Tibial nerve (tissue), 4 donors: ENCODE data around the gene MYO1A. TPM values are rescaled to one million over a fixed set of nuclear protein-coding genes. Genes with fewer than 3 reads are reported as not detected.
A peak's percentile ranks its signal among the peaks of the same experiment; 100 is the strongest.
"Not testable (repeated sequence)": the region's sequence is repeated elsewhere in the genome, so short reads cannot be mapped to it uniquely, and the experiment has no call there.

Experiments used
- DNase-seq, 2 donors: peaks; one replicate each; pipeline ENCODE4 v3.0.0-alpha.2; 2019; ENCODE audit warnings: low spot score in 2 of 2
- H3K27ac ChIP-seq, 4 donors: fragments of 200-600 bp; sonication (generic) in 3 of 4; one replicate each; pipeline ENCODE4 v1.5.1; 2017 to 2019; ENCODE audit warnings: mild to moderate bottlenecking in 1 of 4
- H3K27me3 ChIP-seq, 2 donors: fragments of 200-600 bp; sonication (generic) in 1 of 2; one replicate each; pipeline versions ENCODE4 v1.5.1 to v1.6.0; 2017 to 2019
- H3K36me3 ChIP-seq, 3 donors: fragments of 200-600 bp; sonication (generic); one replicate each; pipeline ENCODE4 v1.5.1; 2018 to 2019
- H3K4me1 ChIP-seq, 4 donors: fragments of 200-600 bp; sonication (generic) in 3 of 4; one replicate each; pipeline ENCODE4 v1.5.1; 2017 to 2019
- H3K4me3 ChIP-seq, 4 donors: fragments of 200-600 bp; sonication (generic) in 3 of 4; one replicate each; pipeline ENCODE4 v1.5.1; 2017 to 2019; ENCODE audit warnings: mild to moderate bottlenecking in 1 of 4, moderate library complexity in 1 of 4
- H3K9me3 ChIP-seq, 4 donors: fragments of 200-600 bp; sonication (generic) in 3 of 4; one replicate each; pipeline ENCODE4 v1.5.1; 2017 to 2019
- EP300 ChIP-seq, 2 donors: sonication (generic); formaldehyde crosslinking; IDR thresholded peaks; one replicate each; pipeline ENCODE4 v1.6.1; 2017; ENCODE audit warnings: antibody characterized with exemption in 2 of 2, mild to moderate bottlenecking in 1 of 2
- POLR2A ChIP-seq, 2 donors: fragments of 450-650 bp; IDR thresholded peaks; one replicate each; pipeline ENCODE4 v1.6.1; 2017; ENCODE audit warnings: antibody characterized with exemption in 2 of 2, mild to moderate bottlenecking in 2 of 2, moderate library complexity in 2 of 2
- WGBS, 2 donors: methylation state at CpG; one replicate each; pipeline ENCODE4 v1.1.5; 2018; 5-methylcytosine and 5-hydroxymethylcytosine counted together
- total RNA-seq, 4 donors: library from RNA; depleted of rRNA; stranded (reverse); fragments of >200 nt; gene quantifications; one replicate each; pipeline ENCODE4 v1.1.0, GENCODE V29; 2016
- TF ChIP-seq, protein P1 (sequence below), 5 experiments: fragments of 200-600 bp in 3 of 5; fragments of 450-650 bp in 2 of 5; sonication (generic) in 3 of 5; IDR thresholded peaks; one replicate each; pipeline ENCODE4 v1.5.1; 2016 to 2019; ENCODE audit warnings: antibody characterized with exemption in 5 of 5, mild to moderate bottlenecking in 3 of 5, moderate library complexity in 2 of 5

MYO1A gene
- total RNA-seq, 4 donors from 2014 or later, result 0.30 to 0.59 TPM; not detected in 2

DNA sequence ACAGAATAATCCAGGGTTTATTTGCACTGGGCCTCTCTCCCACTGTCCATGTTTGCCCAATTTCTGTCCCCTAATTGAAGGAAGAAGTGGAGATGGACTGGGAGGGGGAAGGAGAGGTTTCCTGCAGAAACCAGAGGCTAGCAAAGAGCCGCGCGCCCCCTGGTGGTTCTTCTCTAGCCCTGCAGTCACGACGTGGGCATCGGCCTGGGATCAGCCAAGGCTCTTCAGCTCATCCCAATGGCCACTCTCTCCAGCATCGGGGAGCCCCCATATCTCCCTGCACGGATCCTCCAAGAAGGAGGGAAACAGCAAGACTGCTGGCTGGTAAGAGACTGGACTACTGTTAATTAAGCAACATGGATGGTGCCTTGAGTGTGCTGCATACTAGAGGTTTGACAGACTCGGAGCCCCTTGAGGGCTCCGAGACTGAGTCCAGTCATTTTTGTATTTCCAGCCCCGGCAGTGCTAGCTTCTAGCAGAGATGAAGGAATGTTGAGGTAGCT, 62.3 kb downstream of the MYO1A start:
- Histone ChIP-seq H3K4me1 (peaks cover 0 to 24% (median 0%) of the 10 kb centered on the region in 4 donors), H3K4me3 (no peak overlapping the region), H3K27me3 (no peaks in the 10 kb centered on the region), H3K36me3 (no peaks in the 10 kb centered on the region), H3K27ac (no peak overlapping the region), H3K9me3 (no peaks in the 10 kb centered on the region)
- peak in 1 of 2 donors; percentile 68 for DNase-seq
- no peak for TF ChIP-seq EP300 (IDR thresholded peaks at IDR 0.05)
- TF ChIP-seq POLR2A (IDR thresholded peaks at IDR 0.05), result no peak
- TF ChIP-seq, protein P1, sequence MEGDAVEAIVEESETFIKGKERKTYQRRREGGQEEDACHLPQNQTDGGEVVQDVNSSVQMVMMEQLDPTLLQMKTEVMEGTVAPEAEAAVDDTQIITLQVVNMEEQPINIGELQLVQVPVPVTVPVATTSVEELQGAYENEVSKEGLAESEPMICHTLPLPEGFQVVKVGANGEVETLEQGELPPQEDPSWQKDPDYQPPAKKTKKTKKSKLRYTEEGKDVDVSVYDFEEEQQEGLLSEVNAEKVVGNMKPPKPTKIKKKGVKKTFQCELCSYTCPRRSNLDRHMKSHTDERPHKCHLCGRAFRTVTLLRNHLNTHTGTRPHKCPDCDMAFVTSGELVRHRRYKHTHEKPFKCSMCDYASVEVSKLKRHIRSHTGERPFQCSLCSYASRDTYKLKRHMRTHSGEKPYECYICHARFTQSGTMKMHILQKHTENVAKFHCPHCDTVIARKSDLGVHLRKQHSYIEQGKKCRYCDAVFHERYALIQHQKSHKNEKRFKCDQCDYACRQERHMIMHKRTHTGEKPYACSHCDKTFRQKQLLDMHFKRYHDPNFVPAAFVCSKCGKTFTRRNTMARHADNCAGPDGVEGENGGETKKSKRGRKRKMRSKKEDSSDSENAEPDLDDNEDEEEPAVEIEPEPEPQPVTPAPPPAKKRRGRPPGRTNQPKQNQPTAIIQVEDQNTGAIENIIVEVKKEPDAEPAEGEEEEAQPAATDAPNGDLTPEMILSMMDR (IDR thresholded peaks at IDR 0.05), result peak; percentile 84 to 91 (median 90)
- WGBS, 2 donors, result 22 to 24% methylated on average over 11 of the region's 11 CpGs

DNA sequence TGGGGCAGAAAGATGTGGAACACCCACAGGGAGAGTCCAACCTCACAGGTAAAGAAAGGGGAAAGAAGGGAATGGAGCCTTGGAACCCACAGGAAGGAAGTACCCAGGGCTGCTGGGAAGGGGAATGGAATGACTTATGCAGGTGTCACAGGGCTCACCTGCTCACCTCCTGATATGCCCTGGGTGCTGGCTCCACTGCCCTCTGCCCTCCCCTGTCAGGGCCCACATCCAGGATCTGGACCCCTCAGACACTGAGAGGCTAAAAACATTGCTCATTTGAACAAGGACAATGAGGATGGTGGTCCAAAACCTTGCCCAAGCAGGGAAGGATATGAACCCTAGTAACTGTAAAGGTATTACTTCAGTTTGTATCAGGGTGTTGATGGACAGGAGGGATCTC, 62.9 kb downstream of the MYO1A start:
- Histone ChIP-seq H3K27me3 (no peaks in the 10 kb centered on the region), H3K27ac (no peak overlapping the region), H3K4me1 (peaks cover 0 to 24% (median 0%) of the 10 kb centered on the region in 4 donors), H3K4me3 (no peak overlapping the region), H3K36me3 (no peaks in the 10 kb centered on the region), H3K9me3 (no peaks in the 10 kb centered on the region)
- TF ChIP-seq EP300 (IDR thresholded peaks at IDR 0.05), result no peak
- TF ChIP-seq POLR2A (IDR thresholded peaks at IDR 0.05), result no peak
- TF ChIP-seq, protein P1 (IDR thresholded peaks at IDR 0.05), result no peak
- no peak for DNase-seq

DNA sequence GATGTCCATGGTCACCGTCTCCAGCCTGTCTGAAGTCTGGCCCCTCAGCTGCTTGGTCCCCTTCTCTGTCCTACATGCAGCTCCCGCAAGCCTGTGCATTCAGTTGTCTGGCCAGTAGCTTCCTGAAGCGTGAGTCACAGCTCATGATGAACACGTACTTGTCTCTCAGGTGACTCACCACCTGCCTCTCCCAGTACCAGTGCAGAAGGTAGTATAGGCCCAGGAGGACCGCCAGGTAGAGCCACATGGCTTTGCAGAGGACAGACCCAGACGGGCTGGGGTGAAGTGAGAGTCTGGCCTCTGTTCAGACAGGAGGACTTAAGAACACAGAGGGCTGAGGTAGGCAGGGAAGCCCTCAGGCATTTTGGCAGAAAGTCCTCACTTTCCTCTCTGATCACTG, 64.2 kb downstream of the MYO1A start:
- not testable (repeated sequence) for H3K27me3 ChIP-seq, H3K36me3 ChIP-seq, H3K9me3 ChIP-seq, DNase-seq, H3K4me3 ChIP-seq, H3K27ac ChIP-seq
- H3K4me1 ChIP-seq, result peaks cover 0 to 16% (median 0%) of the 10 kb centered on the region in 4 donors
- 71 to 78% methylated on average over 4 to 5 of the region's 6 CpGs for WGBS, 2 donors

DNA sequence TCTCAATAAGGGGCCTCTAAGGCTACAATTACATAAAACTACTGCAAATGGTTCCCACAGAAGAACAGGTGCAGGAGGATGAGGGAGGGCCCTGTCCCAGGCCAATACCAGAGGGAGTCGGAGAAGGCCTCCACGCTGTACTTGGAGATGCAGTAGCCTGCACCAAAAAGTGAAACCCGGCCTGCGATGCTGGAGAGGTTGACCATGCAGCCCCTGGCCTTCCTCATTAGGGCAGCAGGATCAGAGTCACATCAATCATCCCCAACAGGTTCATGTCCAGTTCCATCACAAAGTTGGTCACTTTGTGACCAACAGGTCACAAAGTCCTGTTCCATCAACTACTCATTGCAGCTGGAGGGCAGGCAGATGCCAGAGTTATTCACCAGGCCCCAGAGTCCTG, 66.5 kb downstream of the MYO1A start:
- no peaks in the 10 kb centered on the region for H3K27me3 ChIP-seq
- no peak overlapping the region for H3K4me3 ChIP-seq
- no peak for TF ChIP-seq EP300 (IDR thresholded peaks at IDR 0.05)
- TF ChIP-seq, protein P1 (IDR thresholded peaks at IDR 0.05), result no peak
- no peak for TF ChIP-seq POLR2A (IDR thresholded peaks at IDR 0.05)
- WGBS, 2 donors, result 86 to 88% methylated on average over 4 of the region's 4 CpGs
- peaks cover 0 to 10% (median 0%) of the 10 kb centered on the region in 4 donors for H3K4me1 ChIP-seq
- no peak for DNase-seq
- peaks cover 0 to 22% (median 0%) of the 10 kb centered on the region in 3 donors for H3K36me3 ChIP-seq
- no peaks in the 10 kb centered on the region for H3K9me3 ChIP-seq
- H3K27ac ChIP-seq, result no peak overlapping the region

DNA sequence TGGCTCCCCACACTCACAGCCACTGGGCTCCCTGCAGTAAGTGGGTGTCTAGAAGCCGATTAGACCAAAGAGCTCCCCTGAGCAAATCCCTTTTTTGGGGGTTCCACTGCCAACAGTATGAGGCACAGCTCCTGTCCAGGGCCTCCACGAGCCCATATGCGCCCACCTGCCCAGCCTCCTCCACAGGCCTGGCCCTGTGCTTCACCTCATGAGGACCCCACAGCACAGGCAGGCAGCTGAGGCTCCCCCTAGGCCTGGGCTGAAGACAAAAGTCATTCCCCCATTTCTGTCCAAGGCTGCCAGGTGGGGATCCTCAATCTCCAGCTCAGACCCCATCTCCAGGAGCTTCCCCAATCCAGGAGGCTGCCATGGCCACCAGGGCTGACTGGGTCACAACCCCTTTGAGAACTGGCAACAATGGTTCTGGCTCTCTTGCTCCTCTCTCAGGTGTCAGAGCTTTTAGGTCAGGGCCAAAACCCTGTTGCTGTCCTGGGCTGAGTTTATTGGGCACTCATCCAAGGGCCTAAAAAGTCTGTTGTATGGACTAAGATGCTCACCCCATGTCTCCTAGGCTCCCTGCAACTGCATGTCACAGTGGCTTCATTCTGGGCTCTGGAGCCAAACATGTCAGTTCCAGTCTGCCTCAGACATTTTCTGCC, 67.2 kb downstream of the MYO1A start:
- H3K27me3 ChIP-seq, H3K27ac ChIP-seq, H3K9me3 ChIP-seq, DNase-seq, H3K4me1 ChIP-seq, H3K4me3 ChIP-seq: not testable (repeated sequence)
- H3K36me3 ChIP-seq, result peaks cover 0 to 22% (median 0%) of the 10 kb centered on the region in 3 donors
- whole genome bisulfite sequencing, 2 donors, result 100% methylated on average over 2 of the region's 3 CpGs; no CpG with 5 or more reads in 1 of the 2 donors

DNA sequence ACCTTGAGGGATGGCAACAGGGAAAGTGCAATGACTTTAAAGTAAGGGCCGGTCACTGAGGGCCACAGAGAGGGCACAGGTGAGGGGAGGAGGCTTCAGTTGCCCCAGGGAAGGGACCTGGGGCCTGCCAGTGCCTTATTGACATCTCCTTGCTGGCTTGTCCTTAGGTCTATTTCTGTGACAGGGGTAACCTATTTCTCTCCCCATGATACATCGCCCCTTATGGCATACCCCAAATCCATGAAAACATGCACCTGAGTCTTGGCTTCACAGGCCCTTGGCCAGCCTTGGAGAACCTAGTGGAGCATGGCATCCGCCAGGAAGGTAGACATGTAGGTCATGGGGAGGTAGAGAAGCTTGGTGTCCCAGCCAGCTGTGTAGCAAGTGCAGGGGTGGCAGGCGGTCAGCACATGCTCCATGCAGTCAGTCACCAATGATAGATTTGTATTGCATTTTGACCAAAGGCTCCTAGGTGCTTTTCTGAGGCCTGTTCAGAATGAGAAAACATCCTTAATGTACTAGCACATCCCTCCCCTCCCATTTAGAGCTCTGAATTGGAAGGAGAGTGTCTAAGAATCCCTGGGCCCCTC, 68.9 kb downstream of the MYO1A start:
- Histone ChIP-seq H3K27ac (no peak overlapping the region), H3K4me1 (no peaks in the 10 kb centered on the region), H3K36me3 (peaks cover 0 to 22% (median 0%) of the 10 kb centered on the region in 3 donors), H3K4me3 (no peak overlapping the region), H3K9me3 (no peaks in the 10 kb centered on the region), H3K27me3 (no peaks in the 10 kb centered on the region)
- WGBS, 2 donors, result 92 to 96% methylated on average over 4 of the region's 4 CpGs
- TF ChIP-seq EP300 (IDR thresholded peaks at IDR 0.05) (no peak), POLR2A (IDR thresholded peaks at IDR 0.05) (no peak)
- TF ChIP-seq, protein P1 (IDR thresholded peaks at IDR 0.05), result no peak
- no peak for DNase-seq
